ENCODE measurements around the gene ARHGAP26. TPM values are rescaled to one million over a fixed set of nuclear protein-coding genes. Genes with fewer than 3 reads are reported as not detected.

Gene ARHGAP26
- total RNA-seq, 1 donor from 2014 or later, result 12.7 TPM

- intact Hi-C loops (cut with micrococcal nuclease), result no loop called here
- Mint-ChIP-seq H3K4me3 (peak overlapping the region; percentile 5), H3K36me3 (ENCODE audit: low read depth) (peaks cover 2% of the 10 kb centered on the region), H3K27ac (peak overlapping the region; percentile 71), H3K27me3 (no peaks in the 10 kb centered on the region), H3K9me3 (no peaks in the 10 kb centered on the region), H3K4me1 (peaks cover 33% of the 10 kb centered on the region)
- no peak for DNase-seq
These were observed 14.3 kb downstream of the ARHGAP26 start for GRCh38 chr5:142784401-142784955.

- peaks cover 2% of the 10 kb centered on the region for H3K36me3 Mint-ChIP-seq (ENCODE audit: low read depth)
- H3K4me3 Mint-ChIP-seq, result no peak overlapping the region
- H3K9me3 Mint-ChIP-seq, result no peaks in the 10 kb centered on the region
- DNase-seq, result no peak
- intact Hi-C loops (cut with micrococcal nuclease), result no loop called here
- no peaks in the 10 kb centered on the region for H3K27me3 Mint-ChIP-seq
- H3K4me1 Mint-ChIP-seq, result peaks cover 31% of the 10 kb centered on the region
- no peak overlapping the region for H3K27ac Mint-ChIP-seq
These were observed 15.0 kb downstream of the ARHGAP26 start for GRCh38 chr5:142785206-142785605.

GRCh38 chr5:142789206-142789605 lies 19.0 kb downstream of the ARHGAP26 start:
- no peaks in the 10 kb centered on the region for H3K9me3 Mint-ChIP-seq
- intact Hi-C loops (cut with micrococcal nuclease), result no loop called here

GRCh38 chr5:142792012-142792864 lies 22.1 kb downstream of the ARHGAP26 start:
- DNase-seq, result no peak
- peaks cover 3% of the 10 kb centered on the region for H3K36me3 Mint-ChIP-seq (ENCODE audit: low read depth)
- no peaks in the 10 kb centered on the region for H3K27me3 Mint-ChIP-seq
- H3K27ac Mint-ChIP-seq, result no peak overlapping the region
- intact Hi-C loops (cut with micrococcal nuclease), result no loop called here
- peaks cover 17% of the 10 kb centered on the region for H3K4me1 Mint-ChIP-seq
- no peak overlapping the region for H3K4me3 Mint-ChIP-seq
- no peaks in the 10 kb centered on the region for H3K9me3 Mint-ChIP-seq

More at GRCh38 chr5:142789206-142789605, 19.0 kb downstream of the ARHGAP26 start:
- Mint-ChIP-seq H3K27me3 (no peaks in the 10 kb centered on the region), H3K36me3 (ENCODE audit: low read depth) (peaks cover 3% of the 10 kb centered on the region), H3K4me1 (peaks cover 10% of the 10 kb centered on the region), H3K27ac (no peak overlapping the region), H3K4me3 (no peak overlapping the region)
- no peak for DNase-seq

GRCh38 chr5:142792865-142793232 lies 22.7 kb downstream of the ARHGAP26 start:
- Mint-ChIP-seq H3K27me3 (no peaks in the 10 kb centered on the region), H3K4me3 (no peak overlapping the region), H3K27ac (no peak overlapping the region), H3K36me3 (ENCODE audit: low read depth) (peaks cover 3% of the 10 kb centered on the region), H3K9me3 (no peaks in the 10 kb centered on the region), H3K4me1 (peaks cover 22% of the 10 kb centered on the region)
- DNase-seq, result no peak
- intact Hi-C loops (cut with micrococcal nuclease), result no loop called here

GRCh38 chr5:142794537-142794936 lies 24.4 kb downstream of the ARHGAP26 start:
- Mint-ChIP-seq H3K27me3 (no peaks in the 10 kb centered on the region), H3K9me3 (no peaks in the 10 kb centered on the region), H3K4me1 (peaks cover 37% of the 10 kb centered on the region), H3K4me3 (no peak overlapping the region), H3K36me3 (ENCODE audit: low read depth) (peaks cover 1% of the 10 kb centered on the region), H3K27ac (no peak overlapping the region)
- no peak for DNase-seq
- intact Hi-C loops (cut with micrococcal nuclease), result no loop called here

- Mint-ChIP-seq H3K27ac (no peak overlapping the region), H3K36me3 (ENCODE audit: low read depth) (peaks cover 1% of the 10 kb centered on the region), H3K4me1 (peaks cover 45% of the 10 kb centered on the region), H3K27me3 (no peaks in the 10 kb centered on the region), H3K4me3 (no peak overlapping the region), H3K9me3 (no peaks in the 10 kb centered on the region)
- intact Hi-C loops (cut with micrococcal nuclease), result no loop called here
- DNase-seq, result no peak
These were observed 25.1 kb downstream of the ARHGAP26 start for GRCh38 chr5:142795251-142795650.

- H3K4me3 Mint-ChIP-seq, result no peak overlapping the region
- DNase-seq, result no peak
- H3K4me1 Mint-ChIP-seq, result peaks cover 57% of the 10 kb centered on the region
- intact Hi-C loops (cut with micrococcal nuclease), result no loop called here
- H3K27me3 Mint-ChIP-seq, result no peaks in the 10 kb centered on the region
- no peak overlapping the region for H3K27ac Mint-ChIP-seq
- H3K9me3 Mint-ChIP-seq, result no peaks in the 10 kb centered on the region
- peaks cover 1% of the 10 kb centered on the region for H3K36me3 Mint-ChIP-seq (ENCODE audit: low read depth)
These were observed 26.4 kb downstream of the ARHGAP26 start for GRCh38 chr5:142796492-142797109.

- H3K36me3 Mint-ChIP-seq (ENCODE audit: low read depth), result peaks cover 4% of the 10 kb centered on the region
- H3K27ac Mint-ChIP-seq, result no peak overlapping the region
- no peak for DNase-seq
- intact Hi-C loops (cut with micrococcal nuclease), result no loop called here
- no peaks in the 10 kb centered on the region for H3K9me3 Mint-ChIP-seq
- H3K4me1 Mint-ChIP-seq, result peaks cover 62% of the 10 kb centered on the region
- no peaks in the 10 kb centered on the region for H3K27me3 Mint-ChIP-seq
- no peak overlapping the region for H3K4me3 Mint-ChIP-seq
These were observed 27.2 kb downstream of the ARHGAP26 start for GRCh38 chr5:142797420-142797819.

- Mint-ChIP-seq H3K27ac (peak overlapping the region; percentile 43), H3K4me3 (peak overlapping the region; percentile 45), H3K9me3 (no peaks in the 10 kb centered on the region), H3K36me3 (ENCODE audit: low read depth) (peaks cover 3% of the 10 kb centered on the region), H3K27me3 (no peaks in the 10 kb centered on the region), H3K4me1 (peaks cover 62% of the 10 kb centered on the region)
- peak; percentile 76 for DNase-seq
- intact Hi-C loops (cut with micrococcal nuclease), result no loop called here
These were observed 28.1 kb downstream of the ARHGAP26 start for GRCh38 chr5:142798099-142798770.

GRCh38 chr5:142800776-142801494 lies 30.8 kb downstream of the ARHGAP26 start:
- H3K9me3 Mint-ChIP-seq, result no peaks in the 10 kb centered on the region
- peak overlapping the region; percentile 92 for H3K27ac Mint-ChIP-seq
- peaks cover 4% of the 10 kb centered on the region for H3K36me3 Mint-ChIP-seq (ENCODE audit: low read depth)
- H3K27me3 Mint-ChIP-seq, result no peaks in the 10 kb centered on the region
- peak overlapping the region; percentile 79 for H3K4me3 Mint-ChIP-seq
- intact Hi-C loops (cut with micrococcal nuclease), result loop anchor here (1.0 to 2.0 kb wide), 4 partner anchors 18 to 31 kb away; partner anchors contain the start of gene ARHGAP26
- DNase-seq, result peak; percentile 87
- H3K4me1 Mint-ChIP-seq, result peaks cover 54% of the 10 kb centered on the region

- H3K9me3 Mint-ChIP-seq, result no peaks in the 10 kb centered on the region
- peaks cover 4% of the 10 kb centered on the region for H3K36me3 Mint-ChIP-seq (ENCODE audit: low read depth)
- DNase-seq, result no peak
- intact Hi-C loops (cut with micrococcal nuclease), result loop anchor here (1.0 to 2.0 kb wide), 3 partner anchors 21 to 31 kb away; partner anchors contain the start of gene ARHGAP26
- H3K4me3 Mint-ChIP-seq, result peak overlapping the region; percentile 79
- no peaks in the 10 kb centered on the region for H3K27me3 Mint-ChIP-seq
- peaks cover 52% of the 10 kb centered on the region for H3K4me1 Mint-ChIP-seq
- no peak overlapping the region for H3K27ac Mint-ChIP-seq
These were observed 31.3 kb downstream of the ARHGAP26 start for GRCh38 chr5:142801495-142801871.

- Mint-ChIP-seq H3K4me3 (no peak overlapping the region), H3K27me3 (no peaks in the 10 kb centered on the region), H3K4me1 (peaks cover 33% of the 10 kb centered on the region), H3K36me3 (ENCODE audit: low read depth) (peaks cover 4% of the 10 kb centered on the region), H3K9me3 (no peaks in the 10 kb centered on the region), H3K27ac (no peak overlapping the region)
- intact Hi-C loops (cut with micrococcal nuclease), result no loop called here
- DNase-seq, result no peak
These were observed 33.4 kb downstream of the ARHGAP26 start for GRCh38 chr5:142803428-142804125.

All from activated CD4-positive, alpha-beta T cell treated with anti-CD3 and anti-CD28 coated beads, Interleukin-2, amount 10 ng/mL, durations not matched to agents 24 days and 14 days (primary cell).